ENCODE measurements around the gene CDH13.

The CDH13 gene

GRCh38 chr16:82589407-82589806 is 37.4 kb upstream of the CDH13 start:
- Histone ChIP-seq H3K9me3 (ENCODE audit: low read depth, low read length) (no peaks in the 10 kb centered on the region), H3K27ac (no peak overlapping the region), H3K9ac (ENCODE audit: insufficient read length) (no peak overlapping the region), H3K4me3 (no peak overlapping the region), H3K36me3 (ENCODE audit: insufficient read depth, low read length) (no peaks in the 10 kb centered on the region)
- TF ChIP-seq FOXP2 (optimal IDR thresholded peaks at IDR 0.05; ENCODE audit: control extremely low read depth, extremely low read length, insufficient read depth) (no peak), EZH2 (IDR thresholded peaks at IDR 0.05) (no peak), POLR2AphosphoS5 (IDR thresholded peaks at IDR 0.05; ENCODE audit: borderline replicate concordance, low read depth, low read length) (no peak)
- no peak for DNase-seq (ENCODE audit: low read depth, low spot score)

- Histone ChIP-seq H3K4me3 (no peak overlapping the region), H3K27ac (no peak overlapping the region), H3K9me3 (ENCODE audit: low read depth, low read length) (no peaks in the 10 kb centered on the region), H3K36me3 (ENCODE audit: insufficient read depth, low read length) (no peaks in the 10 kb centered on the region), H3K9ac (ENCODE audit: insufficient read length) (no peak overlapping the region)
- DNase-seq (ENCODE audit: low read depth, low spot score) = no peak
- TF ChIP-seq FOXP2 (optimal IDR thresholded peaks at IDR 0.05; ENCODE audit: control extremely low read depth, extremely low read length, insufficient read depth) = no peak
These were observed 32.7 kb upstream of the CDH13 start for GRCh38 chr16:82594114-82594513.

GRCh38 chr16:82598771-82599170 is 28.0 kb upstream of the CDH13 start:
- no peak for DNase-seq (ENCODE audit: low read depth, low spot score)
- no peak overlapping the region for H3K9ac ChIP-seq (ENCODE audit: insufficient read length)
- no peak for TF ChIP-seq POLR2AphosphoS5 (IDR thresholded peaks at IDR 0.05; ENCODE audit: borderline replicate concordance, low read depth, low read length)
- TF ChIP-seq EZH2 (IDR thresholded peaks at IDR 0.05) = no peak
- no peak for TF ChIP-seq FOXP2 (optimal IDR thresholded peaks at IDR 0.05; ENCODE audit: control extremely low read depth, extremely low read length, insufficient read depth)

GRCh38 chr16:82601989-82602640 is 24.7 kb upstream of the CDH13 start:
- H3K36me3 ChIP-seq (ENCODE audit: insufficient read depth, low read length) = no peaks in the 10 kb centered on the region
- no peak overlapping the region for H3K9ac ChIP-seq (ENCODE audit: insufficient read length)
- no peaks in the 10 kb centered on the region for H3K9me3 ChIP-seq (ENCODE audit: low read depth, low read length)
- no peak overlapping the region for H3K4me3 ChIP-seq
- H3K27ac ChIP-seq = no peak overlapping the region
- TF ChIP-seq EZH2 (IDR thresholded peaks at IDR 0.05) = no peak
- no peak for TF ChIP-seq POLR2AphosphoS5 (IDR thresholded peaks at IDR 0.05; ENCODE audit: borderline replicate concordance, low read depth, low read length)
- TF ChIP-seq FOXP2 (optimal IDR thresholded peaks at IDR 0.05; ENCODE audit: control extremely low read depth, extremely low read length, insufficient read depth) = no peak
- DNase-seq (ENCODE audit: low read depth, low spot score) = no peak

More at GRCh38 chr16:82598771-82599170, 28.0 kb upstream of the CDH13 start:
- Histone ChIP-seq H3K36me3 (ENCODE audit: insufficient read depth, low read length) (no peaks in the 10 kb centered on the region), H3K9me3 (ENCODE audit: low read depth, low read length) (no peaks in the 10 kb centered on the region), H3K4me3 (no peak overlapping the region), H3K27ac (no peak overlapping the region)

DNA sequence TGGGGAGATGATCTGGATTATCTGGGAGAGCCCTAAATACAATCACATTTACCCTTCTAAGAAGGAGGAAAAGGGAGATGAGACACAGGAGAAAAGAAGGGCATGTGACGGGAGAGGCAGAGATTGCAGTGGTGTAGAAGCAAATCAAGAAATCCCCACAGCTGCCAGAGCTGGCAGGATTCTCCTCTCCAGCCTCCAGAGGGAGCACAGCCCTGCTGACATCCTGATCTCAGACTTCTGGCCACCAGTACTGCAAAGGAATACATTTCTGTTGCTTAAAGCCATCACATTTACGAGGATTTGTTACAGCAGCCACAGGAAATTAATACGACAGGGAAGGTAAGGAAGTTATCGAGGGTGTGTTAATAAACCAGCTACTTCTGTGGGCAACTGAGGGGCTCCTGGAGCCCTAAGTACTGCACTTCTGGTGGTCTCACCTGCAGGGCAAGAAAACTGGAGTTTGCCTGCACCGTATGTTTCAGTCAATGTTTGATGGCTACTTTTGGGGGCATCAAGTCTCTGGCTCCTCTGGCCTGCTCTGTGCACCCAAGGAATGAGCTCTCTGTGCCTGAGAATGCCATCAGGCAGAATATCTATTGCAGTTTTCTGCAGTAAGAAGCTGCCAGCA is 22.9 kb upstream of the CDH13 start:
- no peak for TF ChIP-seq EZH2 (IDR thresholded peaks at IDR 0.05)
- no peak for TF ChIP-seq POLR2AphosphoS5 (IDR thresholded peaks at IDR 0.05; ENCODE audit: borderline replicate concordance, low read depth, low read length)
- TF ChIP-seq FOXP2 (optimal IDR thresholded peaks at IDR 0.05; ENCODE audit: control extremely low read depth, extremely low read length, insufficient read depth) = no peak
- no peak for DNase-seq (ENCODE audit: low read depth, low spot score)
- H3K4me3 ChIP-seq = no peak overlapping the region
- no peak overlapping the region for H3K27ac ChIP-seq
- no peaks in the 10 kb centered on the region for H3K9me3 ChIP-seq (ENCODE audit: low read depth, low read length)
- no peaks in the 10 kb centered on the region for H3K36me3 ChIP-seq (ENCODE audit: insufficient read depth, low read length)
- no peak overlapping the region for H3K9ac ChIP-seq (ENCODE audit: insufficient read length)

DNA sequence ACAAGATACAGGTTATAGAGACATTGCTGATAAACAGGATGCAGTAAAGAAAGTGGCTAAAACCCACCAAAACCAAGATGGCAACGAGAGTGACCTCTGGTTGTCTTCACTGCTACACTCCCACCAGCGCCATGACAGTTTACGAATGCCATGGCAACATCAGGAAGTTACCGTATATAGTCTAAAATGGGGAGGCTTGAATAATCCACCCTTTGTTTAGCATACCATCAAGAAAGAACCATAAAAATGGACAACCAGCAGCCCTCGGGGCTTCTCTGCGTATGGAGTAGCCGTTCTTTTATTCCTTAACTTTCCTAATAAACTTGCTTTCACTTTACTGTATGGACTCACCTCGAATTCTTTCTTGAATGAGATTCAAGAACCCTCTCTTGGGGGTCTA is 21.7 kb upstream of the CDH13 start:
- Histone ChIP-seq H3K9ac (ENCODE audit: insufficient read length) (no peak overlapping the region), H3K4me3 (no peak overlapping the region), H3K27ac (no peak overlapping the region), H3K9me3 (ENCODE audit: low read depth, low read length) (no peaks in the 10 kb centered on the region), H3K36me3 (ENCODE audit: insufficient read depth, low read length) (no peaks in the 10 kb centered on the region)
- TF ChIP-seq POLR2AphosphoS5 (IDR thresholded peaks at IDR 0.05; ENCODE audit: borderline replicate concordance, low read depth, low read length) (no peak), EZH2 (IDR thresholded peaks at IDR 0.05) (no peak), FOXP2 (optimal IDR thresholded peaks at IDR 0.05; ENCODE audit: control extremely low read depth, extremely low read length, insufficient read depth) (no peak)
- DNase-seq (ENCODE audit: low read depth, low spot score) = no peak

DNA sequence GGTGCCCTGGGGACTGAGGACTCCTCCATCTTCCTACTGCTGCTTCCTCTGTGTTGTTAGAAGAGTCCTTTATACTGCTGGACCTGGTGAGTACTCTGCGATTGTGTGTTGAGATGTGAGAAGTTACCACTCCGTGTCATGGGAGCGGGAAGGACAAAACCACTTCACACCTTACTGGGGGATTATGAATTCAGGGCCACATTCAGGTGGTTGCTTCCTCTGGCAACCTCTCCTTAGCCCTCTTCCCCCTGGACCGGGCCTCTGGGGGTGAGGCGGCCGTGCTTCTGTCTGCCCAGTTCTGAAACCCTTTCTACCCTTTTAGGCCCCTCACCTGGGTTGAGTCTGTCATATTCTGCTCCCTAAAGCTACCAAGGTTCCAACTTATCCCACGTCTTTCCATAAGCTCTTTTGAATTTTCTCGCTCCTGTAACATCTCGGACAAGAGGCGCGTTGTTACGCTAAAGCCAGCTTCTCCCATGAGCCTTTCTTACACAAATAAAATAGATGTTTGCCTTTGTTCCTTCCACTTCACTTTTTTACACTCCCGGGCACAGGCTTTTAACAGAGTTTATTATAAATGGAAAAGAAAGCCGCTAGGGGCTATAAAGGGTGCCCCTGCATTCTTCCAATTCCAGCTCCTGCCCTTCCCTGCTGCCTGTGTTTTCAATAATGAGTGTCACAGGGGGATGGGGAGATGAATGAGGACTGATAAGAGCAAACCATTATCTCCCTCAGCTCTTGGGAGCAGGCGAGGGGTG is 20.7 kb upstream of the CDH13 start:
- TF ChIP-seq FOXP2 (optimal IDR thresholded peaks at IDR 0.05; ENCODE audit: control extremely low read depth, extremely low read length, insufficient read depth) (no peak), EZH2 (IDR thresholded peaks at IDR 0.05) (no peak)
- Histone ChIP-seq H3K4me3 (no peak overlapping the region), H3K36me3 (ENCODE audit: insufficient read depth, low read length) (no peaks in the 10 kb centered on the region), H3K9me3 (ENCODE audit: low read depth, low read length) (no peaks in the 10 kb centered on the region), H3K27ac (no peak overlapping the region), H3K9ac (ENCODE audit: insufficient read length) (no peak overlapping the region)
- DNase-seq (ENCODE audit: low read depth, low spot score) = no peak

- Histone ChIP-seq H3K4me3 (no peak overlapping the region), H3K9ac (ENCODE audit: insufficient read length) (no peak overlapping the region)
These were observed 17.6 kb upstream of the CDH13 start for GRCh38 chr16:82609140-82609539.

More at GRCh38 chr16:82609140-82609539, 17.6 kb upstream of the CDH13 start:
- DNase-seq (ENCODE audit: low read depth, low spot score) = no peak
- Histone ChIP-seq H3K36me3 (ENCODE audit: insufficient read depth, low read length) (no peaks in the 10 kb centered on the region), H3K27ac (no peak overlapping the region), H3K9me3 (ENCODE audit: low read depth, low read length) (no peaks in the 10 kb centered on the region)
- no peak for TF ChIP-seq FOXP2 (optimal IDR thresholded peaks at IDR 0.05; ENCODE audit: control extremely low read depth, extremely low read length, insufficient read depth)
- TF ChIP-seq EZH2 (IDR thresholded peaks at IDR 0.05) = no peak
- no peak for TF ChIP-seq POLR2AphosphoS5 (IDR thresholded peaks at IDR 0.05; ENCODE audit: borderline replicate concordance, low read depth, low read length)

Data from SK-N-MC (cell line).